Astrocyte (in vitro differentiated cells and primary cell): ENCODE results near the gene GP5.

Experiments
- EZH2 ChIP-seq: IDR thresholded peaks from 2 replicates; pipeline ENCODE4 v1.6.1; 2012; ENCODE audit warnings: mild to moderate bottlenecking, low read length, inconsistent platforms; ENCODE audit not compliant: insufficient read depth
- TF ChIP-seq, protein P1 (sequence below): IDR thresholded peaks from 2 replicates; pipeline ENCODE4 v1.5.1; 2011; ENCODE audit warnings: low read depth, mild to moderate bottlenecking, inconsistent platforms, low read length, moderate library complexity; ENCODE audit not compliant: insufficient read depth

DNA sequence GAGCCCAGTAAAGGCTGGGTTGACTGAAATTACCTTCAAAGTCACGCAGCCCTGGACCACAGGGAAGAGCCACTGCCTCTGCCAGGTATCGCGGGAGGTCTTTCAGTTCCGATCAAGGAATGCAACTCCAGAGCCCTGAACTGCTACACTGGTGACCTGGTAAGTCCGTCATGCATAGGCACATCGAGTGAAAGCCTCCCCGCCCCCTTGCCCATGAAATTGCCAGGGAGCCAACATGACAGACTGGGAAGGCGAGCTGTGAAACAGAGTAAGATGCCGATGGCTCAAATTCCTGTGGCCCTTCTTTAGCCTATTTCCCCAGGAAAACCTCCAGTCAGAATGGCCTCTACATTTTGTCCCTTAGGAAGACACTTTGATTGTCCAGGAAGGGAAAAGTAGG lies 2.3 kb upstream of the GP5 start:
- TF ChIP-seq, protein P1, sequence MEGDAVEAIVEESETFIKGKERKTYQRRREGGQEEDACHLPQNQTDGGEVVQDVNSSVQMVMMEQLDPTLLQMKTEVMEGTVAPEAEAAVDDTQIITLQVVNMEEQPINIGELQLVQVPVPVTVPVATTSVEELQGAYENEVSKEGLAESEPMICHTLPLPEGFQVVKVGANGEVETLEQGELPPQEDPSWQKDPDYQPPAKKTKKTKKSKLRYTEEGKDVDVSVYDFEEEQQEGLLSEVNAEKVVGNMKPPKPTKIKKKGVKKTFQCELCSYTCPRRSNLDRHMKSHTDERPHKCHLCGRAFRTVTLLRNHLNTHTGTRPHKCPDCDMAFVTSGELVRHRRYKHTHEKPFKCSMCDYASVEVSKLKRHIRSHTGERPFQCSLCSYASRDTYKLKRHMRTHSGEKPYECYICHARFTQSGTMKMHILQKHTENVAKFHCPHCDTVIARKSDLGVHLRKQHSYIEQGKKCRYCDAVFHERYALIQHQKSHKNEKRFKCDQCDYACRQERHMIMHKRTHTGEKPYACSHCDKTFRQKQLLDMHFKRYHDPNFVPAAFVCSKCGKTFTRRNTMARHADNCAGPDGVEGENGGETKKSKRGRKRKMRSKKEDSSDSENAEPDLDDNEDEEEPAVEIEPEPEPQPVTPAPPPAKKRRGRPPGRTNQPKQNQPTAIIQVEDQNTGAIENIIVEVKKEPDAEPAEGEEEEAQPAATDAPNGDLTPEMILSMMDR: no peak
- TF ChIP-seq EZH2: no peak
